Activated CD4-positive, alpha-beta T cell treated with anti-CD3 and anti-CD28 coated beads for 1 hour (primary cell): ENCODE measurements around the gene HMCN2.
"Not testable (repeated sequence)": the region's sequence is repeated elsewhere in the genome, so short reads cannot be mapped to it uniquely, and the experiment has no call there.

ENCODE experiments used
- DNase-seq: peaks from one replicate; pipeline ENCODE4 v3.0.0-alpha.2; 2020

HMCN2 gene

GRCh38 chr9:130239363-130239695 lies 26.2 kb upstream of the HMCN2 start:
- DNase-seq = no peak

DNA sequence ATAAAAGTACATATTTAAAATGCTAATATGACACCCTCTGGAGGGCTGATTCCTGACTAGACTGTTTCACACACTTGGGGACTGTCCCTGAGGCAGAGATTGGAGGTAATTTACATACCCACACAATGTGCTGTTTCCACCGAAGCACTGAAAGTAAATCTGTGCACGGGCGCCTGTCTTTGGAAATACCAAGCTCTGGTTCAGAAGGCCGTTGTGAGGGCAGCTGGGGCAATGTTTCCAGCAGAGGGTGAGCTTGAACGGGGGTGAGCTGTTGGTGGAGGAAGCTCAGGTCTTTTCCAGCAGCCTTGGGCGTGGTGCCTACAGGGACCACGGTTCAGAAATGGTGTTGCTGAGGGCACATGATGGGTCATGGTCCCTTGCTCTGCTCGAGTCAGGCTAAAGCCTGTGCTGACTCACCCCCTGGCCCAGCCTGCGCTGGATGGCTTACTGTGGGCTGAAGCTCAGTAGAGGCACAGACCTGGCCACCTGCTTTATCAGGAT lies 25.8 kb upstream of the HMCN2 start:
- DNase-seq = no peak

- no peak for DNase-seq
These were observed 25.0 kb upstream of the HMCN2 start for GRCh38 chr9:130240410-130241197.

GRCh38 chr9:130241198-130241535 lies 24.4 kb upstream of the HMCN2 start:
- no peak for DNase-seq

- no peak for DNase-seq
These were observed 23.1 kb upstream of the HMCN2 start for GRCh38 chr9:130242270-130243014.

DNA sequence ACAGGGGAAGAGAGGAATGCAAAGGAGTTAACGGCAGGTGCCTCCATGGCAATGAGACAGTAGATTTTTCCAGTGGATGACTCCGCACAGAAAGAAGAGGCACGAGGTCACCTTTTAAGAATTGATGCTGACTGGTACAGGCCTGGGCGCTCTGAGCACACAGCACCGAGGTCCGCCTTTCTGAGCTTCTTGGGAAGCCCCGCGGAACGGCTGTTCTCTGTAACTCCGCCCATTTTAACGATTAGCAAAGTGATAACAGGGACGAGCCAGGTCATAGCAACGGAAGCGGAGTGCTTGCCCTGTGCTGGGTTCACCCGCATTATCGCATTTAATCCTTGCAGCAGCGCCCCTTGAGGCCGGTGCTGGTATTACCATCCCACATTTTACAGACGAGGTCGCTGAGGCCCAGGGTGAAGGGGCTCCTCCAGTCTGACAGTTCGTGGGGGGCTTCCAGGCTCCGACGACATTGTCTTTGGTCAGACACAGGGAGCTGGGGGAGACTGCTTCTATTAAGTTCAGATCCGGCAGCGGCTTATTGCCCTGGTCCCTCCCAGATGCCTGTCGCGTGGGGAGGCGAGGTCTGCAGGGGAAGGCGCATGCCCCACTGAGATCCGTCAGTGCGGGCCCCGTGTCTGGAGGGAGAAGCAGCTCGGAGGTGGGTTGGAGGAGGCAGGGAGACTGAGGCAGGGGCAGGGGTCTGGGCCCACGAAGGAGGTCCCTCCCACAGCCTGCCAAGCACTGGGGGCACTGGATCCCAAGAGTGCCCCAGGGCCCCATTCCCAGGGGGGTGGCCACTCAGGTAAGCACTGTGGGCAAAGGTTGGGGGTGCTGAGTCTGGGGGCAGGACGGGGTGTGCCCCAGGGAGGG lies 22.3 kb upstream of the HMCN2 start:
- DNase-seq = peak; percentile 65

- DNase-seq = no peak
These were observed 21.7 kb upstream of the HMCN2 start for GRCh38 chr9:130243882-130244170.

DNA sequence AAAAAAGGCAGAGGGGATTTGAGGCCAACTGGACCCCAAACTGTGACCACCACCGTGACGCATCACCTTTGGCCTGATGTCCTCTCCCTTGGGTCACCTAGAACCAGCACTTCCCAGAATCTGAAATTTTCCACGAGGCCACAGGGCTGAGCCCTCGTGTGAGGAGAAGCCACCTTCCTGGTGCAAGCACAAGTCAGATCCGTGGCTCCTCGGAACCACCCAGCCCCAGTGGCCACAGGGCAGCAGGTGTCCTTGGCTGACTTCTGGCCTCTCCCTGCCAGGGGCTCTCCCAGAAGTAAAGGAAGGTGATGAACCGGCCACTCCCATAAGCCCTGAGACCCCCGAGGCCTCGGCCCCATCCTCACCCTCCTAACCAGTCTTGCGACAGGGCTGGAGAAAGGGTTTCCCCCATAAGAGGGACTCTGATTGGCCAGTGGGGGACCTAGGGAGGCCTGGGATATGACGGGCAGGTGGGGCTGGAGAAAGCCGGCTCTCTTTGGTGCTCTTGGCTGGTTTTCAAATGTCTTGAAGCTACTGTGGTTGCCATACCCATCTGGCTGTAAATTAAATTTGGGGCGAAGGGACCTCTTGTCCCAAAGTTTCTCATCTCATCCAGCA lies 20.9 kb upstream of the HMCN2 start:
- no peak for DNase-seq

GRCh38 chr9:130245474-130245873 lies 20.1 kb upstream of the HMCN2 start:
- DNase-seq = no peak

GRCh38 chr9:130246126-130246525 lies 19.4 kb upstream of the HMCN2 start:
- DNase-seq = no peak

- no peak for DNase-seq
These were observed 10.6 kb upstream of the HMCN2 start for GRCh38 chr9:130254747-130255630.

- no peak for DNase-seq
These were observed 9.9 kb upstream of the HMCN2 start for GRCh38 chr9:130255631-130256134.

- DNase-seq = no peak
These were observed 8.9 kb upstream of the HMCN2 start for GRCh38 chr9:130256644-130257043.

- not testable (repeated sequence) for DNase-seq
These were observed 7.4 kb upstream of the HMCN2 start for GRCh38 chr9:130258137-130258536.

- DNase-seq = no peak
These were observed 6.5 kb upstream of the HMCN2 start for GRCh38 chr9:130259044-130259443.

- DNase-seq = no peak
These were observed 4.5 kb upstream of the HMCN2 start for GRCh38 chr9:130260816-130261765.

GRCh38 chr9:130262061-130262745 lies 3.4 kb upstream of the HMCN2 start:
- no peak for DNase-seq

DNA sequence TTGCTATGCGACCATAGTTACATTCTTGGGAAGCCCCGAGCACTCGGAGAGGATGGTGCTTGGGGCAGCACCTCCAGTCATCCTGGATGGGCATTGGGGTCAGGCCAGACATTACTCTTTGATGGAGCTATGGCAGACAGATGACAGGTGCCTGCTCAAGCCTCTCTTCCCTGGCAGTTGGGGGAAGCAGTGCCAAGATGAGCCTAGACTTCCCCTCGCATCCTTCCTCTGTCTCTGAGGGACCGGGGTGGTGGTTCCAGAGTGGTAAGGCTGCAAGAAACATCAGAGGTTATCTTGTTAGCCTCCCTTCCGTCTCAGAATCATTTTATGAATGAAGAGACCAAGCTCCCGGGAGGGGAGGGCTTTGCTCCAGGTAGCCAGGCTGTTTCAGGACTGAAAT lies 2.8 kb upstream of the HMCN2 start:
- no peak for DNase-seq

DNA sequence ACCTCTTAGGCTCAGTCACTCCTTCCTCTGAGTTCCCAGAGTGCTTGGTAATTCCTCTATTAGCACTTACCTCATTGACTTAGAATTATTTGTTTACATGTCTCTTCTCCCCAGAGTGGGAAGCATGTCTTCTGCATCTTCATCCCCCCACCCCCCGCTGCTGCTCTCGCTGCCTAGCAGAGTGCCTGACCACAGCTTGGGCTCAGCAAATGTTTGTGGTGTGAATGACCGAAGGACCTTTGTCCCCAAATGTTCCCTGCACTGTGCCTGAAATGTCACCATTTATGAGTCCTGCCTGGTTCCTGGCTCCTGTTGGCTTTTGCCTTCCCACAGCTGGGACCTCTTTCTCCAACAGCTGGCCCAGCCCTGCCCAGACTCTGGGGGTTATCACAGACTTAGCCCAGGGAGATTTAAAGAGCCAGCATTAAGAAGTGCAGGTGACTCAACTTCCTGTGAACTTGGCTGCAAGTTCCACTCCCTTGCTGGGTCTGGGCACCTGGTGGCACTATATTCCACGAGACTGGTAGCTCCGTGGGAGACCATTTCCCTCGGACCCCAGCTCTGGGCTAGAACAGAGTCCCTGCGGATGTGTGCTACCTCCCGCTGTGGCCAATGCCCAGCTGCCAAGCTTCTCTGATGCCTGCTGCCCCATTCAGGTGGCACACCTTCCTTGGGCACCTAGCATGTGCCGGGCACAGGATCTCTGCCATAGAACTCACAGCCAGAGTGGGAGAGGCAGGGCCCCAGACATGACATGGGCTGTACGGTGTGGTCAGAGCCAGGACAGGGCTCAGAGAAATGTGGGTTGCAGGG lies 1.8 kb upstream of the HMCN2 start:
- DNase-seq = no peak
